GM18951 (cell line): ENCODE data around the gene IRF2.

Experiments
- POLR2A ChIP-seq: IDR thresholded peaks from 4 replicates; pipeline ENCODE4 v1.6.1; 2011; ENCODE audit warnings: mild to moderate bottlenecking; ENCODE audit not compliant: insufficient read length, insufficient read depth; ENCODE audit errors: extremely low read depth
- in situ Hi-C: fragments of 300-500 bp; cut with MboI; formaldehyde crosslinking; loops from one replicate; pipeline ENCODE4 v1.12.0; 2022; ENCODE audit warnings: low sequenced_read_pairs, mixed read lengths, inconsistent platforms; ENCODE audit not compliant: unreplicated experiment

IRF2 gene

DNA sequence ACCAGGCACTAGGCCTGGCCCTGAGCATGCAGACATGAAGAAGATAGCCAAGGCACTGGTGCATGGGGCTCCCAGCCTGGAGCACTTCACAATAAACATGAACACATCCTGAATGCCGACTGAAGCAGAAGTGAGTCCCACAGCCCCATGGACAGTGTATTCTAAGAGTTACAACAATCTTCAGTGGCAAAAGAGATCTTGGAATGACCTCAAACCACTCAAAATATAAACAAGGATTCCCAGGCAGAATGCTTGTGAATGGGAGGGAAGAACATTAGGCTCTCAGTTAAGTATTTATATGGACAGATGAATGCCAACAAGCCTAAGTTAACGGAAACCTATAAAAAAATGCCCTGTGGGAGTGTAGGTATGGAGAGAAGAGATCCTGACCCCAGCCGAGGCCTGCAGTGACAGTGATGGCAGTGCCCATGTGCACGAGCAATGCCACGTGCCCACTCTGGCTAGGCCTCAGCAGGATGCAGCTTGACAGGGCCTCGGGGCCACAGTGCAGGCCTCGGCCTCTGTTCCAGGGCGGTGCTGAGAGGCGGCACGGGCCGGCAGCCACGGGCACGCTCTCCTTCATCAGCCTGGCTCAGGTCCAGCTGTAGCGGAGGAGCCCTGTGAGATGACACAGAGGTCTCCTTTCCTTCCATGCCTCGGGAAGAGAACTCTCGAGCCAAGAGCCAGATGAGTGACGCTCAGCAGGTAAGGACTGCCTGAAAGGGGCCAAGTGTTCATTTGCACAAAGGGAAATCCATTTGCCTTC, 49.2 kb downstream of the IRF2 start:
- TF ChIP-seq POLR2A = no peak
- in situ Hi-C loops = no loop called here

DNA sequence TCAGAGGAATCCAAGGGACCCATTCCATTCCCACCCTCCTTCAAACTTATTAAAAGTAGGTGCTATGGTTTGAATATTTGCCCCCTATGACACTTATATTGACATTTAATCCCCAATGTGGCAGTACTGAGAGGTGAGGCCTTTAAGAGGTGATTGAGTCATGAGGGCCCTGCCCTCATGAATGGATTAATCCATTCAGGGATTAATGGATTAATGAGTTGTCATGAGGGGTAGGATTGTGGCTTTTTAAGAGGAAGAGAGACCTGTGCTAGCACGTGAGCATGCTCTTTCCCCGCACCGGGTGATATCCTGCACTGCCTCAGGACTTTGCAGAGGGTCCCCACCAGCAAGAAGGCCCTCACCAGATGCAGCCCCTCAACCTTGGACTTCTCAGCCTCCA, 50.1 kb downstream of the IRF2 start:
- in situ Hi-C loops = no loop called here
- TF ChIP-seq POLR2A = no peak

DNA sequence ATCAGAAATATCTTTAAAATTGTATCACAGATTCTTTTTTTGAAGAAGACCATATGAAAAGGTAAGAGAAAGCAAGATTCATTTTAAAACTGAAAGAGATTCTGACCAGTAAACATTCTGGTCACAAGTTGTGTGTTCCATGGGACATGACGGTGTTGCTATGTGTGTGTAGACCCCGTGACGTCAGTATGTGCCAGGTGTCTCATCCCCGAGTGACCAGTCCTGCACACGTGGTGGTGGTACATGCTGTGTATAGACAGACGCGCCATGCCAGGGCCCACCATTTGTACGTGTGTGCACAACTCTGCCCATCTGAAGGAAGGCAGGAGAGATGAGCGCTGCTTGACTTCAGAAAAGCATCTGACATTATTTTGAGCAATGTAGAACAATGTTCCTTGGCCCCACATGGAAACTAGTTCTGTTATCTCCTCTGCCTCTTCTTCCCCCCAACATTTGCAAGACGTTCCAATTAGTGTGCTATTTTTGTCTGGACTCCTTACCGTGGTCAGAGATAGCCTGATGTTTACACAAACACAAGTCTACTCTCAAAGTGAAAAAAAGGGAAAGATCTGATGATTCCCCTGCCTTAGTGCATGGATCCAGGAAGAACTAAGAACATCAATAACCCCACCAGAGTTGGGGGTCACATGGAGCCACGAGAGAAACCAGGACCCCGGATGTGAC, 51.2 kb downstream of the IRF2 start:
- in situ Hi-C loops = no loop called here

DNA sequence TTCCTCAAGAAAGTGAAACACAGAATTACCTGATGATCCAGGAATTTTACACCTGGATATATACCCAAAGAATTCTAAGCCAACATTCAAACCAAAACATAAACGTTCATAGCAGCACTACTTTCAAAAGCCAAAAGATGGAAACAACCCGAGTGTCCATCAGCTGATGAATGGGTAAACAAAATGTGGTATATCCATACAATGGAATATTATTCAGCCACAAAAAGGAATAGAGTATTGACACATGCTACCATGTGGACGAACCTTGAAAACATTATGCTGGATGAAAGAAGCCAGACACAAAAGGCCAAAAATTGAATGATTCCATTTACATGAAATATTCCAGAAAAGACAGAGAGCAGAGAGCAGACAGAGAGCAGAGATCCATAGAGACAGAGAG, 52.0 kb downstream of the IRF2 start:
- in situ Hi-C loops = no loop called here
- TF ChIP-seq POLR2A = no peak

More for the DNA sequence above, 51.2 kb downstream of the IRF2 start:
- TF ChIP-seq POLR2A = no peak

DNA sequence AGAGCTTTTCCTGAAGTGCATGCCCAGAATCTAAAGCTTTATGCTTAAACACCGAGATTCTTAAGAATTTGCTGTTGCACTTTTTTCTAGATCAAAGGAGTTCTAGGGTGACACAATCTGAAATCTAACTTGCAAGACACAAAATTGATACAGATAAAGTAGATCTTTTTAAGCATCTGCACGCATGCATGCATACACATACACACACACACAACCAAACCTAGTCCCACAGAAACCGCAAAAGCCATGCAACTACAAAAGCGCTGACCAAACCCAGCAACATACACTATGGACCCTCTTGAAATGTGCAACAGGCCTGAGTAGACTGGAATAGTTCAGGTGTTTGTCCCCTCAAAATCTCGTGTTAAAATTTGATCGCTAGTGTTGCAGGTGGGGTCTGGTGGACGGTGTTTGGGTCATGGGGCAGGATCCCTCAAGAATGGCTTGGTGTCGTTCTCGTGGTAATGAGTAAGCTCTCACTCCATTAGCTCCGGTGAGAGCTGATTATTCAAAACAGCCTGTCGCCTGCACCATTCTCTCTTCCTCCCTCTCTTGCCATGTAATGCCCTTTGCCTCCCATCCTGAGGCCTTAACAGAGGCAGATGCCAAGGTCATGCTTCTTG, 52.7 kb downstream of the IRF2 start:
- in situ Hi-C loops = no loop called here

DNA sequence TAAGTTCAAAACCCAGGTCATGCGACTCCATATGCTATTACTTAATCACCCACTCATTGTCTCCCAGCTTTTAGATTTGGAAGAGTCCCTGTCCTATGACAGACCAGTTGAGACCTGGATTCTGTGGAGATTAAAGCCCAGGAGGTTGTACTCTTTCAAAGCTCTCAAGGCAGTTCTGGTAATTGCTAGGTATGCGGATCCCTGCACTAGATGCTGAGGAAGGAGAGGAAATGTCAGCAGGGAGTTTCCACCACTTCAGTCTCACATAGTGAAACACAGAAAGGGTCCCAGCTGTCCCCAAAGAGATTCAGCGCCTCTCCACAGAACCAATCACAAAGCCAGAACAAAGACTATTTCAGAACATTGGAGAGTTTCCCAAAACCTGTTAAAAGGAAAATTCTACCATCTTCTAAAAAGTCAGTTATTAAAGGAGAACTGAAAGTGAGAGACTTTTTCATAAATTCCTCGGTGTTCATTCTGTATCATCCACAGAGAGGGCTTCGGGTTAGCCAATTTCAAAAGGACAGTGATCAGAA, 53.4 kb downstream of the IRF2 start:
- in situ Hi-C loops = no loop called here
- no peak for TF ChIP-seq POLR2A

More for the DNA sequence above, 52.7 kb downstream of the IRF2 start:
- no peak for TF ChIP-seq POLR2A

DNA sequence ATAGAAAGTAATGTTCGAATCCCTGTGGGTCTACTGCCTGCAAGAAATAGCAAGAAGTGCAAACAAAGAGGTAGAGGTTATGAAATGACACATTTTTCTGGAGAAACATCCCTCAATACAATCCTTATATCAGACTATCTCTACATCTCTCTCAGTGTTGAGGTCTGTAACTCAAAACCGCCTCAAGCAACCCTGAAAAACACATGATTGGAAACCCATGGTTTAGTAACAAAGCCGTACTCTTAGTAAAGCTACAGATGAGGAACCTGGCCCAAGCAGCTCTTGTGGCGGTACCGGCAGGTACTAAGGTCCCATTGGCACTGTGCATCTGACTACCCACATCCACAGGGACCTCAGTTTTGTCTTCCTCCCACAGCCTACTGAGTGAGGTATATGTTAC, 53.9 kb downstream of the IRF2 start:
- in situ Hi-C loops = no loop called here
- TF ChIP-seq POLR2A = peak; percentile 6

DNA sequence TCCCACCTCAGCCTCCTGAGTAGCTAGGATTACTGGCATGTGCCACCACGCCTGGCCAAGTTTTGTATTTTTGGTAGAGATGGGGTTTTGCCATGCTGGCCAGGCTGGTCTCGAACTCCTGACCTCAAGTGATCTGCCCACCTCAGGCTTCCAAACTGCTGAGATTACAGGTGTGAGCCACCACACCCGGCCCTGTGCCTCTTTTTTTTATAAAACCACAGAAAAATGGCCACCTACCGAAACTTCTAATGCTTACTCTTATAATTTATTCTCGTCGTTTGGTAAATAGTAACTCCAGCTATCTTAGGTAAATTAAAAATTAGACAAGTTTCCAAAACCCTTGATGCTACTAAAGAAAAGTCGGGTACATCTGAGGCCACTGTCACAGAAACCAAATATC, 54.4 kb downstream of the IRF2 start:
- in situ Hi-C loops = no loop called here
- TF ChIP-seq POLR2A = no peak

DNA sequence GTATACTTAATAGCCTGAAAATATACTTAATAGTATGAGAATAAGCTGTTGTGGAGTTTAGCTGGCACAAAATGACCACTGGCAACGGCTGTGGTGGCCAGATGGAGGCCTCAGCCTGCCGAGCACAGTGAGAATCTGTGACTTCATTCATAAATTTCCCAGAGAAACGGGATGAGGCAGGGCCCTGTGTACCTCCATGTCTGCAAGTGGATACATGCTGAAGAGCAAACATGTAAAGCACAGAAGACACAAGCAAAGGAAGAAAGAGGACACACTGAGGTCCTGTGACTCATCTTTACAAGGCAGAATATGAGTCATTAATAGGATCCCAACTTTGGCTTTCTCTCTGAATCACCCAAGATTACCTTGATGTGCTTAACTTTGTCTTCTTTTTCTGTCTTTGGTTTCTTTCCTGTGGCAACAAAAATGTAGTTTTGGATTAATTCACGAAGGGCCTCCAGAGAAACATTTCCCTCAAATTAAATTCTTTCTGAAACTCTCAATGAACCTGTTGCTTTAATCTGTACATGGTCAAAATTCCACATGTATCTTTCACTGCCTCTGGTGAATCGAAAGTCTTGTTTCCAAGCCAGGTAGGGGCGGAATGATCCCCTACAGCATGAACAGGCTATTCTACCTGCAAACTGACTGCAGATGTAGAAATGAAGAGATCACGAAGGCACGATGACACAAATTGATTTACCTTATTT, 56.4 kb downstream of the IRF2 start:
- no peak for TF ChIP-seq POLR2A
- in situ Hi-C loops = no loop called here

DNA sequence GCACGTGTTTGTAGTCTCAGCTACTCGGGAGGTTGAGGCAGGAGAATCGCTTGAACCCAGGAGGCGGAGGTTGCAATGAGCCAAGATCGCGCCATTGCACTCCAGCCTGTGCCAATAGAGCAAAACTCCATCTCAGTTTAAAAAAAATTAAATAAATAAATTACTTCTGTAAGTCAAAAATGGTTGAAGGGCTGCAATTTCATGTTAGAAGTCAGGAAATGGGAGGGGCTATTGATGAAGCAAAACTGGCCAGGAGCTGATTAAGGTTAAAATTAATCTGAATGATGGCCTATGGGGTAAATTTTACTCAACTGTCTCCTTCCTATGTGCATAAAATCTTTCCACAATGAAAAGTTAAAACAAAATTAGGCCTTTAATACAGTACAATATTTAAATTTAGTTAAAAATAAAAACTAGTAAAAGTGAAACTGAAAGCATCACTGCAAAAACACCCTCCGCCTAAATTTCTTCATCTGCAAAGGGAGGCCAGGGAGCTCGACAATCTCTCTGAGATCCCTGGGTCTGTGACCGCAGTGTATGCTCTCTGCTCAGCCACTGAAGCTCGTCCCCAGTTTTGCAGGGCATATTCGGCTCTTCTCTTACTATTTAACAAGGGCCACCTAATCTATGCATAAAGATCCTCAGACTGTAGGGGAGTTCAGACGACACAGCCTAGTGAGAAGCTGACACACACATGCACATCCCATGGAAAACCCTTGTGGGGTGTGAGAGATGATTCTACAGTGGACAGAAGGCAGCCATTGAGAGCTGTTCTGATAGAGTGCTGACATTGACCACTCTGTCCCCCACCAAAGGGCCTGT, 57.2 kb downstream of the IRF2 start:
- no peak for TF ChIP-seq POLR2A
- in situ Hi-C loops = no loop called here

DNA sequence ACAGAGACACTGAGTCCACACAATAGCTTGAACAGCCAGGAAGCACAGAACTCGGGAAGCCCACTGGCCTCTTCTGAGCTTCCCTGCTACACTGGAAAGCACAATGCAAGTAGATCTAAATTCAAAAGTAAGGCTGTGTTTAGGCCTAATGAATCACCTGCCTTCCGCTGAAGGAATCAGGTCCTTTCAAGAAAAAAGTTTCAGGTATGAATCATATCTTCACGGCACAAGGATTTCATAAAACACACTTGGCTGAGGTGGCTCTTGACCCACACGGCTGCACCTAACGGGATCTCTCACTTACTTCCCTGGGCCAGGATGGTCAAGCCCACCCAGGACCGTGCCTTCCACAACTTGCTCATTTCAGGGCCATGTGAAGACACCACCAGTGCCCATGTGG, 59.3 kb downstream of the IRF2 start:
- in situ Hi-C loops = no loop called here
- TF ChIP-seq POLR2A = no peak
